ENCODE measurements around the gene CDK3.

CDK3 gene

GRCh38 chr17:75965468-75965867 is 35.2 kb upstream of the CDK3 start:
- no peak for TF ChIP-seq TAF1 (IDR thresholded peaks at IDR 0.05; ENCODE audit: borderline replicate concordance, insufficient read depth, low read length)
- TF ChIP-seq, protein P1, sequence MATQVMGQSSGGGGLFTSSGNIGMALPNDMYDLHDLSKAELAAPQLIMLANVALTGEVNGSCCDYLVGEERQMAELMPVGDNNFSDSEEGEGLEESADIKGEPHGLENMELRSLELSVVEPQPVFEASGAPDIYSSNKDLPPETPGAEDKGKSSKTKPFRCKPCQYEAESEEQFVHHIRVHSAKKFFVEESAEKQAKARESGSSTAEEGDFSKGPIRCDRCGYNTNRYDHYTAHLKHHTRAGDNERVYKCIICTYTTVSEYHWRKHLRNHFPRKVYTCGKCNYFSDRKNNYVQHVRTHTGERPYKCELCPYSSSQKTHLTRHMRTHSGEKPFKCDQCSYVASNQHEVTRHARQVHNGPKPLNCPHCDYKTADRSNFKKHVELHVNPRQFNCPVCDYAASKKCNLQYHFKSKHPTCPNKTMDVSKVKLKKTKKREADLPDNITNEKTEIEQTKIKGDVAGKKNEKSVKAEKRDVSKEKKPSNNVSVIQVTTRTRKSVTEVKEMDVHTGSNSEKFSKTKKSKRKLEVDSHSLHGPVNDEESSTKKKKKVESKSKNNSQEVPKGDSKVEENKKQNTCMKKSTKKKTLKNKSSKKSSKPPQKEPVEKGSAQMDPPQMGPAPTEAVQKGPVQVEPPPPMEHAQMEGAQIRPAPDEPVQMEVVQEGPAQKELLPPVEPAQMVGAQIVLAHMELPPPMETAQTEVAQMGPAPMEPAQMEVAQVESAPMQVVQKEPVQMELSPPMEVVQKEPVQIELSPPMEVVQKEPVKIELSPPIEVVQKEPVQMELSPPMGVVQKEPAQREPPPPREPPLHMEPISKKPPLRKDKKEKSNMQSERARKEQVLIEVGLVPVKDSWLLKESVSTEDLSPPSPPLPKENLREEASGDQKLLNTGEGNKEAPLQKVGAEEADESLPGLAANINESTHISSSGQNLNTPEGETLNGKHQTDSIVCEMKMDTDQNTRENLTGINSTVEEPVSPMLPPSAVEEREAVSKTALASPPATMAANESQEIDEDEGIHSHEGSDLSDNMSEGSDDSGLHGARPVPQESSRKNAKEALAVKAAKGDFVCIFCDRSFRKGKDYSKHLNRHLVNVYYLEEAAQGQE (IDR thresholded peaks at IDR 0.05; ENCODE audit: insufficient read depth in 1 of 2, low read depth in 2 of 2, low read length in 2 of 2) = no peak
- TF ChIP-seq SIN3A (IDR thresholded peaks at IDR 0.05; ENCODE audit: borderline replicate concordance, insufficient read depth, low read length) = no peak
- no peak for TF ChIP-seq FOXP2 (optimal IDR thresholded peaks at IDR 0.05; ENCODE audit: borderline replicate concordance, extremely low read depth, extremely low read length, insufficient read depth)
- TF ChIP-seq POLR2AphosphoS5 (IDR thresholded peaks at IDR 0.05; ENCODE audit: low read depth, low read length) = no peak

- TF ChIP-seq FOXP2 (optimal IDR thresholded peaks at IDR 0.05; ENCODE audit: borderline replicate concordance, extremely low read depth, extremely low read length, insufficient read depth) (no peak), TAF1 (IDR thresholded peaks at IDR 0.05; ENCODE audit: borderline replicate concordance, insufficient read depth, low read length) (no peak), SIN3A (IDR thresholded peaks at IDR 0.05; ENCODE audit: borderline replicate concordance, insufficient read depth, low read length) (no peak), POLR2AphosphoS5 (IDR thresholded peaks at IDR 0.05; ENCODE audit: low read depth, low read length) (no peak)
- TF ChIP-seq, protein P1 (IDR thresholded peaks at IDR 0.05; ENCODE audit: insufficient read depth in 1 of 2, low read depth in 2 of 2, low read length in 2 of 2) = no peak
Measured at GRCh38 chr17:75970011-75970523, 30.6 kb upstream of the CDK3 start.

DNA sequence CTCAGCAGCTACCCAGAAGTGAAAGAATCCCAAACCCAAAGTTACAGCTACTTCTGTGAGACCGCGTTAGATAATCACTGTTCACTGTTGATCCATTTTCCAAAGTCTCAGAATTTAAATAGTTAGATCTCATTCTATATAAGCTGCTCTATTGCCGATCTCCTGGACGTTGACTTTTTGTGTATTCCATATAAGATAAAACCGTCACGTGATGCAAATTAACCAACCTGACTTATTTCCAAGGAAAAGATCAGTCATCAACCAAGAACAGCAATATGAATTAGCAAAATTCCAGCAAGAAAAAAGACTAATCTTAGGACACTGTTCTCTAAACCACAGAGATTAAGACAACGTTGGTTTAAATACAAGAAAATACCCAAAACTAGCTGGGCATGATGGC is 30.0 kb upstream of the CDK3 start:
- TF ChIP-seq FOXP2 (optimal IDR thresholded peaks at IDR 0.05; ENCODE audit: borderline replicate concordance, extremely low read depth, extremely low read length, insufficient read depth) (no peak), POLR2AphosphoS5 (IDR thresholded peaks at IDR 0.05; ENCODE audit: low read depth, low read length) (no peak), TAF1 (IDR thresholded peaks at IDR 0.05; ENCODE audit: borderline replicate concordance, insufficient read depth, low read length) (no peak), SIN3A (IDR thresholded peaks at IDR 0.05; ENCODE audit: borderline replicate concordance, insufficient read depth, low read length) (no peak)
- TF ChIP-seq, protein P1 (IDR thresholded peaks at IDR 0.05; ENCODE audit: insufficient read depth in 1 of 2, low read depth in 2 of 2, low read length in 2 of 2) = no peak

GRCh38 chr17:75975757-75976174 is 24.9 kb upstream of the CDK3 start:
- TF ChIP-seq, protein P1 (IDR thresholded peaks at IDR 0.05; ENCODE audit: insufficient read depth in 1 of 2, low read depth in 2 of 2, low read length in 2 of 2) = no peak
- TF ChIP-seq SIN3A (IDR thresholded peaks at IDR 0.05; ENCODE audit: borderline replicate concordance, insufficient read depth, low read length) = no peak
- no peak for TF ChIP-seq FOXP2 (optimal IDR thresholded peaks at IDR 0.05; ENCODE audit: borderline replicate concordance, extremely low read depth, extremely low read length, insufficient read depth)
- no peak for TF ChIP-seq TAF1 (IDR thresholded peaks at IDR 0.05; ENCODE audit: borderline replicate concordance, insufficient read depth, low read length)
- no peak for TF ChIP-seq POLR2AphosphoS5 (IDR thresholded peaks at IDR 0.05; ENCODE audit: low read depth, low read length)

Measured in PFSK-1 (cell line).